GM23338 (cell line): ENCODE measurements around the gene FAM168A. TPM values are rescaled to one million over a fixed set of nuclear protein-coding genes. Genes with fewer than 3 reads are reported as not detected.

Source experiments
- ATAC-seq: fragments of 200-7000 bp; cut with Tn5 transposase; 3 replicates; pipeline ENCODE4 v1.9.1; 2020
- DNase-seq: peaks from one replicate; pipeline ENCODE4 v3.0.0-alpha.2; 2015; ENCODE audit warnings: low spot score
- H2AFZ ChIP-seq: fragments of 200-600 bp; sonication (generic); 2 replicates; pipeline ENCODE4 v1.8.0; 2016; ENCODE audit warnings: antibody characterized with exemption, mild to moderate bottlenecking, moderate library complexity
- H3F3A ChIP-seq: fragments of 200-600 bp; sonication (generic); replicated peaks from 2 replicates; pipeline ENCODE4 v1.8.0; 2017; ENCODE audit warnings: antibody characterized with exemption, mixed run types, low read depth
- H3K27ac ChIP-seq: fragments of 200-600 bp; sonication (generic); 2 replicates; pipeline ENCODE4 v1.6.1; 2016; ENCODE audit warnings: low read depth
- H3K27me3 ChIP-seq: fragments of 200-600 bp; sonication (generic); 2 replicates; pipeline ENCODE4 v1.8.0; 2016; ENCODE audit warnings: mild to moderate bottlenecking, mixed run types, moderate library complexity; ENCODE audit not compliant: insufficient read depth
- H3K36me3 ChIP-seq: fragments of 200-600 bp; sonication (generic); 2 replicates; pipeline ENCODE4 v1.8.0; 2016; ENCODE audit warnings: mild to moderate bottlenecking; ENCODE audit not compliant: insufficient read depth
- H3K4me1 ChIP-seq: fragments of 200-600 bp; sonication (generic); 2 replicates; pipeline ENCODE4 v1.8.0; 2016; ENCODE audit warnings: mild to moderate bottlenecking, moderate library complexity; ENCODE audit not compliant: insufficient read depth
- H3K4me2 ChIP-seq: fragments of 200-600 bp; sonication (generic); 2 replicates; pipeline ENCODE4 v1.7.1; 2017; ENCODE audit warnings: mixed run types
- H3K4me3 ChIP-seq: fragments of 200-600 bp; sonication (generic); 2 replicates; pipeline ENCODE4 v1.6.1; 2016; ENCODE audit warnings: mixed run types
- H3K79me2 ChIP-seq: fragments of 200-600 bp; sonication (generic); replicated peaks from 2 replicates; pipeline ENCODE4 v1.8.0; 2017; ENCODE audit warnings: mild to moderate bottlenecking; ENCODE audit not compliant: insufficient read depth
- H3K9me2 ChIP-seq: fragments of 200-600 bp; sonication (generic); 2 replicates; pipeline ENCODE4 v1.8.0; 2017; ENCODE audit not compliant: insufficient read depth
- H4K20me1 ChIP-seq: fragments of 200-600 bp; sonication (generic); replicated peaks from 2 replicates; pipeline ENCODE4 v1.8.0; 2017; ENCODE audit warnings: mild to moderate bottlenecking; ENCODE audit not compliant: insufficient read depth
- H3K27ac Mint-ChIP-seq: 2 replicates; pipeline ENCODE4 v1.8.0; 2020; ENCODE audit warnings: inconsistent platforms, mild to moderate bottlenecking, moderate library complexity, mixed read lengths
- H3K27me3 Mint-ChIP-seq: 3 replicates; pipeline ENCODE4 v1.8.0; 2022; ENCODE audit warnings: low read depth, mild to moderate bottlenecking, moderate library complexity, mixed read lengths, inconsistent platforms; ENCODE audit not compliant: insufficient read depth, poor library complexity
- H3K36me3 Mint-ChIP-seq: 3 replicates; pipeline ENCODE4 v1.8.0; 2021; ENCODE audit warnings: low read depth, mild to moderate bottlenecking, inconsistent platforms, moderate library complexity, mixed read lengths
- H3K4me1 Mint-ChIP-seq: 3 replicates; pipeline ENCODE4 v1.8.0; 2020; ENCODE audit warnings: mild to moderate bottlenecking, inconsistent platforms, mixed read lengths
- H3K4me3 Mint-ChIP-seq: 3 replicates; pipeline ENCODE4 v1.8.0; 2021; ENCODE audit warnings: moderate library complexity, mild to moderate bottlenecking, inconsistent platforms, mixed read lengths
- H3K9me3 Mint-ChIP-seq: 3 replicates; pipeline ENCODE4 v1.8.0; 2020; ENCODE audit warnings: moderate library complexity, mild to moderate bottlenecking, inconsistent platforms, mixed read lengths
- CREB1 ChIP-seq: fragments of 250-450 bp; sonication (Bioruptor Pico); IDR thresholded peaks from 2 replicates; pipeline ENCODE4 v1.5.0; 2020; ENCODE audit warnings: low read depth, mild to moderate bottlenecking, moderate library complexity
- CTCF ChIP-seq, 2 experiments: fragments of 200-600 bp in 1 of 2; sonication (generic) in 1 of 2; conservative IDR thresholded peaks; 2 replicates each; pipeline versions ENCODE4 v1.5.1 to v1.6.1; 2016 to 2017; ENCODE audit warnings: antibody characterized with exemption in 2 of 2, low read depth in 2 of 2, mild to moderate bottlenecking in 2 of 2, moderate library complexity in 1 of 2
- ETS1 ChIP-seq: IDR thresholded peaks from 2 replicates; pipeline ENCODE4 v1.6.1; 2016; ENCODE audit warnings: antibody characterized with exemption
- EZH2 ChIP-seq: fragments of 200-600 bp; sonication (generic); IDR thresholded peaks from one replicate; pipeline ENCODE4 v1.8.0; 2017; ENCODE audit warnings: antibody characterized with exemption, mild to moderate bottlenecking, low read depth; ENCODE audit not compliant: unreplicated experiment
- EZH2phosphoT487 ChIP-seq: fragments of 200-600 bp; sonication (generic); IDR thresholded peaks from one replicate; pipeline ENCODE4 v1.8.1; 2018; ENCODE audit warnings: antibody characterized with exemption; ENCODE audit not compliant: unreplicated experiment
- JUNB ChIP-seq: IDR thresholded peaks from one replicate; pipeline ENCODE4 v1.6.1; 2016; ENCODE audit warnings: antibody characterized with exemption; ENCODE audit not compliant: unreplicated experiment
- NANOG ChIP-seq: IDR thresholded peaks from 2 replicates; pipeline ENCODE4 v1.6.1; 2016; ENCODE audit warnings: antibody characterized with exemption, borderline replicate concordance
- POLR2AphosphoS5 ChIP-seq: IDR thresholded peaks from 2 replicates; pipeline ENCODE4 v1.6.1; 2016; ENCODE audit warnings: antibody characterized with exemption, low read depth
- REST ChIP-seq: IDR thresholded peaks from one replicate; pipeline ENCODE4 v1.6.1; 2018; ENCODE audit warnings: antibody characterized with exemption; ENCODE audit not compliant: unreplicated experiment
- STAT1 ChIP-seq: IDR thresholded peaks from one replicate; pipeline ENCODE4 v1.6.1; 2016; ENCODE audit warnings: antibody characterized with exemption; ENCODE audit not compliant: unreplicated experiment
- ZNF114 ChIP-seq: fragments of 250-450 bp; sonication (Bioruptor Pico); IDR thresholded peaks from 2 replicates; pipeline ENCODE4 v1.5.0; 2020; ENCODE audit warnings: mild to moderate bottlenecking, moderate library complexity
- ZNF331 ChIP-seq: fragments of 250-450 bp; sonication (Bioruptor Pico); IDR thresholded peaks from 2 replicates; pipeline ENCODE4 v1.5.0; 2020; ENCODE audit warnings: low read depth, mild to moderate bottlenecking, moderate library complexity
- polyA plus RNA-seq: library from polyadenylated mRNA; unstranded; fragments of >200 nt; fragmentation: Nextera tagmentation; extraction: Ambion mirVana; gene quantifications from 2 replicates; pipeline ENCODE4 v1.2.1, GENCODE V29; 2016
- total RNA-seq: library from RNA; depleted of rRNA; stranded (reverse); fragments of >200 nt; shearing (Covaris generic); gene quantifications from 2 replicates; pipeline ENCODE4 v1.2.3, GENCODE V29; 2014

FAM168A gene
- total and polyA plus RNA-seq, 2 experiments from 2014 or later = 8.0 to 20.3 TPM

- TF ChIP-seq CTCF (conservative IDR thresholded peaks at IDR 0.05; ENCODE audit: low read depth in 2 of 2) = no peak
- TF ChIP-seq NANOG = no peak
- TF ChIP-seq POLR2AphosphoS5 = no peak
- no peak for TF ChIP-seq STAT1
- no peak for TF ChIP-seq CREB1 (CRISPR knock-in tag)
- TF ChIP-seq REST = no peak
- no peak for TF ChIP-seq JUNB
- no peak for TF ChIP-seq EZH2phosphoT487
- no peak for TF ChIP-seq ZNF114 (CRISPR knock-in tag)
- TF ChIP-seq ZNF331 (CRISPR knock-in tag) = no peak
- TF ChIP-seq EZH2 = no peak
- no peak for TF ChIP-seq ETS1
Measured at GRCh38 chr11:73355109-73355508, 242.8 kb downstream of the FAM168A start (continued).

- H3K9me2 ChIP-seq = no peaks in the 10 kb centered on the region
- Mint-ChIP-seq H3K36me3 (no peaks in the 10 kb centered on the region), H3K4me1 (no peaks in the 10 kb centered on the region), H3K9me3 (no peaks in the 10 kb centered on the region), H3K4me3 (no peak overlapping the region), H3K27ac (no peak overlapping the region), H3K27me3 (peaks cover 13% of the 10 kb centered on the region)
- H3K27me3 ChIP-seq = no peaks in the 10 kb centered on the region
- no peak overlapping the region for H3K27ac ChIP-seq
- no peaks in the 10 kb centered on the region; the same call in 1 of the 2 replicates for H3K4me1 ChIP-seq
- H3K4me3 ChIP-seq = no peak overlapping the region
- peaks cover 8% of the 10 kb centered on the region; the same call in 1 of the 2 replicates for H4K20me1 ChIP-seq
- no peaks in the 10 kb centered on the region for H3K36me3 ChIP-seq
- no peak for DNase-seq
- no peaks in the 10 kb centered on the region; the same call in 1 of the 2 replicates for H3F3A ChIP-seq
- ATAC-seq = no peak
- H3K79me2 ChIP-seq = no peaks in the 10 kb centered on the region
- no peak overlapping the region for H2AFZ ChIP-seq
- no peak overlapping the region for H3K4me2 ChIP-seq
- TF ChIP-seq REST (no peak), ZNF114 (CRISPR knock-in tag) (no peak), STAT1 (no peak), NANOG (no peak), CTCF (conservative IDR thresholded peaks at IDR 0.05; ENCODE audit: low read depth in 2 of 2) (no peak)
Measured at GRCh38 chr11:73353422-73353821, 244.5 kb downstream of the FAM168A start.
